MM.1S (cell line): Measurements from ENCODE around the gene SYAP1.

Experiments used
- DNase-seq: peaks from one replicate; pipeline ENCODE4 v3.0.0-alpha.2; 2015
- H2AFZ ChIP-seq: fragments of 300-600 bp; sonication (generic); 2 replicates; pipeline ENCODE4 v1.6.0; 2016; ENCODE audit warnings: antibody characterized with exemption, low read length
- H3F3A ChIP-seq: fragments of 300-600 bp; sonication (generic); 2 replicates; pipeline ENCODE4 v1.6.1; 2016; ENCODE audit warnings: mild to moderate bottlenecking, antibody characterized with exemption, low read length, moderate library complexity, mixed read lengths; ENCODE audit not compliant: insufficient read depth
- H3K27ac ChIP-seq: fragments of 300-600 bp; sonication (generic); 2 replicates; pipeline ENCODE4 v1.5.1; 2016; ENCODE audit warnings: mild to moderate bottlenecking, low read length
- H3K27me3 ChIP-seq: fragments of 300-600 bp; sonication (generic); replicated peaks from 2 replicates; pipeline ENCODE4 v1.6.0; 2016; ENCODE audit warnings: low read length; ENCODE audit not compliant: insufficient read depth
- H3K36me3 ChIP-seq: fragments of 300-600 bp; sonication (generic); replicated peaks from 2 replicates; pipeline ENCODE4 v1.6.1; 2016; ENCODE audit warnings: mild to moderate bottlenecking, low read length, mixed read lengths; ENCODE audit not compliant: insufficient read depth
- H3K4me1 ChIP-seq: fragments of 300-600 bp; sonication (generic); 2 replicates; pipeline ENCODE4 v1.6.1; 2016; ENCODE audit warnings: low read length, mixed read lengths
- H3K4me2 ChIP-seq: fragments of 300-600 bp; sonication (generic); 2 replicates; pipeline ENCODE4 v1.6.0; 2016; ENCODE audit warnings: low read depth, low read length
- H3K4me3 ChIP-seq: fragments of 300-600 bp; sonication (generic); 2 replicates; pipeline ENCODE4 v1.5.1; 2016; ENCODE audit warnings: low read length, mixed read lengths
- H3K79me2 ChIP-seq: fragments of 300-600 bp; sonication (generic); 2 replicates; pipeline ENCODE4 v1.6.1; 2016; ENCODE audit warnings: mixed run types, low read length, mixed read lengths
- H3K9ac ChIP-seq: fragments of 300-600 bp; sonication (generic); 2 replicates; pipeline ENCODE4 v1.6.1; 2016; ENCODE audit warnings: low read length, mixed read lengths
- H3K9me2 ChIP-seq: fragments of 300-600 bp; sonication (generic); replicated peaks from 2 replicates; pipeline ENCODE4 v1.6.1; 2016; ENCODE audit warnings: mild to moderate bottlenecking, low read length, mixed read lengths; ENCODE audit not compliant: insufficient read depth
- H3K9me3 ChIP-seq: fragments of 300-600 bp; sonication (generic); replicated peaks from 2 replicates; pipeline ENCODE4 v1.6.1; 2016; ENCODE audit warnings: mild to moderate bottlenecking, low read length, mixed read lengths; ENCODE audit not compliant: insufficient read depth
- H4K20me1 ChIP-seq: fragments of 300-600 bp; sonication (generic); 2 replicates; pipeline ENCODE4 v1.6.1; 2016; ENCODE audit warnings: mild to moderate bottlenecking, low read length, moderate library complexity, mixed read lengths; ENCODE audit not compliant: insufficient read depth
- EZH2 ChIP-seq: fragments of 300-600 bp; sonication (generic); optimal IDR thresholded peaks from 2 replicates; pipeline ENCODE3; 2017; ENCODE audit warnings: low read depth, mild to moderate bottlenecking, antibody characterized with exemption, low read length, mixed read lengths
- EZH2phosphoT487 ChIP-seq: fragments of 300-600 bp; sonication (generic); IDR thresholded peaks from 2 replicates; pipeline ENCODE4 v1.6.1; 2018; ENCODE audit warnings: antibody characterized with exemption, low read length
- TF ChIP-seq, protein P1 (sequence below): fragments of 300-600 bp; sonication (generic); IDR thresholded peaks from 2 replicates; pipeline ENCODE4 v1.5.1; 2016; ENCODE audit warnings: antibody characterized with exemption, low read length, mixed read lengths

The SYAP1 gene

DNA sequence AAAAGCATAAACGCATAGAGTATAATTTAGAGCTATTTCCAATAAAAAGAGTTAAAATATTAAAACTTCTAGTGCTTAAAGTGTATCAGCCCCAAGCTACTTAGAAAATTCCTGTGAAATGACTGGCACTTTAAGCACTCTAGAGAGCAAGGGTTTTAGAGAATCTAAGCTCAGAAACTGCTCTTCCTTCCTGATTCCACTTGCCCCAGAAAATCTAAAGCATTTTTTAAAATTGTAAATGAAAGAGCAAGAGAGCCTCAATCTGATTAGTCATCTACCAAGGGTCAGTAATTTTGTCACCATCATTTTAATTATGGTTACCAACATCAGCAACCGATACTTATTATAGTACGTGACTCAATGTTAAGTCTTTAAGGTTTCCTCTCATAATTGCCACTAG lies 31.9 kb upstream of the SYAP1 start:
- Histone ChIP-seq H3K4me1 (no peaks in the 10 kb centered on the region), H3K9me3 (no peaks in the 10 kb centered on the region), H3K9ac (no peak overlapping the region), H3K9me2 (no peaks in the 10 kb centered on the region), H2AFZ (no peak overlapping the region), H3K4me3 (no peak overlapping the region), H3K27me3 (no peaks in the 10 kb centered on the region), H3K27ac (no peak overlapping the region), H3K79me2 (no peaks in the 10 kb centered on the region), H4K20me1 (no peaks in the 10 kb centered on the region), H3K4me2 (no peak overlapping the region), H3F3A (no peaks in the 10 kb centered on the region), H3K36me3 (no peaks in the 10 kb centered on the region)
- TF ChIP-seq EZH2: no peak
- TF ChIP-seq, protein P1, sequence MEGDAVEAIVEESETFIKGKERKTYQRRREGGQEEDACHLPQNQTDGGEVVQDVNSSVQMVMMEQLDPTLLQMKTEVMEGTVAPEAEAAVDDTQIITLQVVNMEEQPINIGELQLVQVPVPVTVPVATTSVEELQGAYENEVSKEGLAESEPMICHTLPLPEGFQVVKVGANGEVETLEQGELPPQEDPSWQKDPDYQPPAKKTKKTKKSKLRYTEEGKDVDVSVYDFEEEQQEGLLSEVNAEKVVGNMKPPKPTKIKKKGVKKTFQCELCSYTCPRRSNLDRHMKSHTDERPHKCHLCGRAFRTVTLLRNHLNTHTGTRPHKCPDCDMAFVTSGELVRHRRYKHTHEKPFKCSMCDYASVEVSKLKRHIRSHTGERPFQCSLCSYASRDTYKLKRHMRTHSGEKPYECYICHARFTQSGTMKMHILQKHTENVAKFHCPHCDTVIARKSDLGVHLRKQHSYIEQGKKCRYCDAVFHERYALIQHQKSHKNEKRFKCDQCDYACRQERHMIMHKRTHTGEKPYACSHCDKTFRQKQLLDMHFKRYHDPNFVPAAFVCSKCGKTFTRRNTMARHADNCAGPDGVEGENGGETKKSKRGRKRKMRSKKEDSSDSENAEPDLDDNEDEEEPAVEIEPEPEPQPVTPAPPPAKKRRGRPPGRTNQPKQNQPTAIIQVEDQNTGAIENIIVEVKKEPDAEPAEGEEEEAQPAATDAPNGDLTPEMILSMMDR: no peak
- no peak for TF ChIP-seq EZH2phosphoT487
- DNase-seq: no peak

DNA sequence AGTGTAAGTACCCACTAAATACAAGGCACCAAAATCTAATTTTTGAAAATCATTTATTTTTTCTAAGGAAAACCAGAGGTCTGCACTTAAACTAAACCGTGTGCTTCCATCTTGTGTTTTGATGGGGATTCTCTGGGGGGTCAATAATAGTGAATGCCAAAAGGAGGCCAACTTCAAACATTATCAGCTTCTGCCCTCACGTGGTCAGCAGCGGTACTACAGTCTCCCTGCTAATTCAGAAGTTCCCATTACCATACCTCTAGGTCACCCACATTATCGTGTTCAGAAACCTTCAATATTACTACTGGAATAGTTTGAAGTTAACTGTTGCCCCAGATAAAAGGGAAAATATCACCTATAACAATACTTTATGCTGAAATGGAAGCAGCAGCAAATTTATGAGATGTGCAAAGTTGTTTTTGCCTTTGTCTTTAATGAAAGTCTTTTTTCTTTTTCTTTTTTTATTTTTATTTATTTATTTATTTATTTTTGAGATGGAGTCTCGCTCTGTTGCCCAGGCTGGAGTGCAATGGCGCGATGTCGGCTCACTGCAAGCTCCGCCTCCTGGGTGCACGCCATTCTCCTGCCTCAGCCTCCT lies 24.2 kb upstream of the SYAP1 start:
- Histone ChIP-seq H3K4me2 (no peak overlapping the region), H3K27ac (no peak overlapping the region), H3K79me2 (no peaks in the 10 kb centered on the region), H2AFZ (no peak overlapping the region), H3F3A (no peaks in the 10 kb centered on the region), H3K4me1 (no peaks in the 10 kb centered on the region), H3K9me3 (no peaks in the 10 kb centered on the region), H3K9ac (no peak overlapping the region), H3K4me3 (no peak overlapping the region), H3K9me2 (no peaks in the 10 kb centered on the region), H4K20me1 (no peaks in the 10 kb centered on the region), H3K36me3 (no peaks in the 10 kb centered on the region), H3K27me3 (no peaks in the 10 kb centered on the region)
- TF ChIP-seq, protein P1: peak; percentile 76
- TF ChIP-seq EZH2 (no peak), EZH2phosphoT487 (no peak)
- peak; percentile 37 for DNase-seq

DNA sequence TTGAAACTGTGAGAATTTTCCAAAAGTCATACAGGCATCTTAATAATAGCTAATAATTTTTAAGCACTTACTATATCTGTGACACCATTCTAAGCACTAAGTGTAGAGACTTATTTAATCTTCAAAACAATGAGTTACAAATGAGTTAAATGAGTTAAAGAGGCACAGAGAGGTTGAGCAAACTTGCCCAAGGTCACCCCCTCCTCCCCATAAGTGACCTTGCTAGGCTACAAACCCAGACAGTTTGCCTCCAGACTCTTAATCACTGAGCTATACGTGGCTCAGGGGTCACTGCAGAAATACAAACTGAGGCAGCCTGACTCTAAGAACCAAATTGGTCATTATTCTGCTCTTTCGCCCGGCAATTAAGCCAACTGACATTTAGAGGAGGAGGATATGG lies 22.5 kb upstream of the SYAP1 start:
- Histone ChIP-seq H3K9me2 (no peaks in the 10 kb centered on the region), H2AFZ (no peak overlapping the region), H3K4me1 (no peaks in the 10 kb centered on the region), H3K27ac (no peak overlapping the region), H3K79me2 (no peaks in the 10 kb centered on the region), H3K27me3 (no peaks in the 10 kb centered on the region), H3K4me2 (no peak overlapping the region), H3K4me3 (no peak overlapping the region), H3K9ac (no peak overlapping the region), H3K36me3 (no peaks in the 10 kb centered on the region), H4K20me1 (no peaks in the 10 kb centered on the region), H3K9me3 (no peaks in the 10 kb centered on the region), H3F3A (no peaks in the 10 kb centered on the region)
- no peak for DNase-seq
- TF ChIP-seq, protein P1: no peak
- TF ChIP-seq EZH2phosphoT487 (no peak), EZH2 (no peak)
